Measurements from ENCODE around the gene NOL9.
A peak's percentile ranks its signal among the peaks of the same experiment; 100 is the strongest.
"Not testable (repeated sequence)": the region's sequence is repeated elsewhere in the genome, so short reads cannot be mapped to it uniquely, and the experiment has no call there.

The NOL9 gene

GRCh38 chr1:6554031-6554906 lies at the start of gene NOL9:
TSS of gene NOL9 (minus strand) at chr1:6554513. CDS start at chr1:6554502, 11 bp downstream.
- DNase-seq = peak; percentile 96

- peak; percentile 64 for DNase-seq
Observed at GRCh38 chr1:6603238-6603914, 49.1 kb upstream of the NOL9 start.

DNA sequence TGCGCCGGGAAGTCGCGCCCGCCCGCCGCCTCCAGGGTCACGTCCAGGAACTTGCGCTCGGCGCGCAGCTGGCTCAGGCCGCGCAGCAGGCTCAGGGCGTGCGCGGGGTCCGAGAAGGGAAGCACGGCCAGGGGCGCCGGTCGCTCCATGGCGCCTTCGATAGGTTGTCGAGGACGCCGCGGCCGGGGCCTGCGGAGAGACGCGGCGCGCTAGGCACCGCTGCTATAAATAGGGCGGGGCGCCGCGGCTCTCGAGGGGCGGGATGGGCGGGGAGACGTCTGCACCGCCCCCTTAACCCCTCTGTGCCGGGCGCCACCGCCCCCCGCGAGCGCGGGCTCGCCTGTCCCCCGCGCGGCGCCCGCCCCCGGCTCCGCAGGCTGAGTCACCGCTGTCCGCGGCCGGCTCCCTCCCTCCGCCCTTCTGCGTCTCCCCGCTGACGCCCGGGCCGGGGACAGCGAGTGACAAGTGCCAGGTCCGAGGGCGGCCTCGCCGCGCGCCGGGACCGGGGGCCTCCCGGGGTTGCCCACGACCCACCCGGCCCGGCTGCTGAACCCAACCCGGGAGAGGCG lies 48.4 kb upstream of the NOL9 start, which contains the start of gene KLHL21:
Gene KLHL21 (minus strand): TSS at position 201 of the 569 bp plus-strand sequence. CDS start 52 bp downstream, at position 149.
- DNase-seq = peak; percentile 88

DNA sequence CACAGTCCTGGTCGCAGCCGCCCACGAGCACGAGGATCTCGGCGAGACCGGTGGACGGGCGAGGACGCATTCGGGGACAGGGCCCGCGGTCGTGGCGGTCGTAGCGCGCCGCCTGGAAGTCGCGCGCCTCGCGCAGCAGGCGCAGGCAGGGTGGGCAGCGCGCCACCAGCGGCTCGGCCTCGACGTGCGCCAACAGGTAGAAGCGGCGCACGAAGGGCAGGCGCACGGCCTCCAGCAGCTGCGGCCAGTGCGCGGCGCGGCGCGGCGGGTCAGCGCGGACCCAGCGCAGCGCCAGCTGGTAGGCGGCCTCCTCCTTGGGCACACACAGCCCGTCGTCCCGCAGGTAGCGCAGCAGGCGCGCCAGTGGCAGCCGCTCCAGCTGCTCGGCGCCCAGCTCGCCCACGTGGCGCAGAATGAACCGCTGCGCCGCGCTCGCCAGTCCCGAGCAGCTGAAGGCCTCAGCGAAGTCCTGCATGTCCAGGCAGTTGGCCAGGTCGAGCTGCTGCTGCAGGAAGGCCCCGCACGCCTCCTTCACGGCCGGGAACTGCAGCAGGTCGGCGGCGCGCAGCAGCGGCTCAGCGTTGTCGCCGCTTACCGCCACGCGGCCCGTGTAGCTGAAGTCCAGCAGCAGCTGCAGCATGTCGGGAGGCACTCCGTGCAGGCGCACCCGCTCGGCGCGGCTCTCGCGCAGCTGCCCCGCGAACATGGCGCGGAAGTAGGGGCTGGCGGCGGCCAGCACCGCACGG lies 47.8 kb upstream of the NOL9 start:
- DNase-seq = peak; percentile 23

DNA sequence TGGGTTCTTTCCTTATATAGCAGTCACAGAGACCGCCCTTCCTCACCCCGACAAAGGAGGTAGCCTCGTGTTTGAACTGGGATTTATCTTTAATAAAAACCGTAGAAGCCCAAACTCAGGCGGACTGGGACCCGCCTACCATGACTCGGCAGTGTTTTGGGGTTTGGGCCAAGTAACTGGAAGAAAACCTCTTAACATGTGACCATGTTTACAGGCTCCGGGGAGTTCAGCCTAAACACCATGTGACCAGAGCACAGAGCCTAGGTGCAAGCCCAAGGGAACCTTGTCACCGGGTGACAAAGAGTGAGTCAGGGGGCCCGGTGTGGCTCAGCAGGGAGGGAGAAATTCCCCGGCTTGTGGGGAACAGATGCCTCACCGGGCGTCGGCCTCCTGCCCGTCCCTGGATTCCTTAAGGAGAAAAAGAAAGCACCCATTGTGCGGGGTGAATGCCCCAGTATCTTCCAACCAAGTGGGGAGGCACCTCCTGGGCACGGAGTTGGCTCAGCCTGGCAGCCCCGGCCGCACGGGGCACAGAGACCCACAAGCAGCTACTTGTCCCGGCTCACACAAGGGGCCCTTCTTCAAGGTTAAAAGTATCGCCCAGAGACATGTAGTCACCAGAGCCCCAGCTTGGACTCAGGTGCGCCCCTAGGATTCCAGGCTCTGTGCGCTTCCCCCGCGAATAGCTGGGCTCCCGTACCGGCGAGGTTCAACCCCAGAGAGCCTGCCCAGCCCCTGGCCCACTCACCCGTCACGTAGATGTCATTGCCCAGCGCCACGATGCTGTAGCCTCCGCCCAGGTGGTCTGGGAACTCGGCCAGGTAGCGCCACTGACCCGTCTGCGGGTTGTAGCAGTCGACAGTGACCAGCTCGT lies 47.0 kb upstream of the NOL9 start:
- DNase-seq = peak; percentile 77

GRCh38 chr1:6600410-6601048 lies 46.2 kb upstream of the NOL9 start:
- no peak for DNase-seq

GRCh38 chr1:6599991-6600390 lies 45.7 kb upstream of the NOL9 start:
- not testable (repeated sequence) for DNase-seq

DNA sequence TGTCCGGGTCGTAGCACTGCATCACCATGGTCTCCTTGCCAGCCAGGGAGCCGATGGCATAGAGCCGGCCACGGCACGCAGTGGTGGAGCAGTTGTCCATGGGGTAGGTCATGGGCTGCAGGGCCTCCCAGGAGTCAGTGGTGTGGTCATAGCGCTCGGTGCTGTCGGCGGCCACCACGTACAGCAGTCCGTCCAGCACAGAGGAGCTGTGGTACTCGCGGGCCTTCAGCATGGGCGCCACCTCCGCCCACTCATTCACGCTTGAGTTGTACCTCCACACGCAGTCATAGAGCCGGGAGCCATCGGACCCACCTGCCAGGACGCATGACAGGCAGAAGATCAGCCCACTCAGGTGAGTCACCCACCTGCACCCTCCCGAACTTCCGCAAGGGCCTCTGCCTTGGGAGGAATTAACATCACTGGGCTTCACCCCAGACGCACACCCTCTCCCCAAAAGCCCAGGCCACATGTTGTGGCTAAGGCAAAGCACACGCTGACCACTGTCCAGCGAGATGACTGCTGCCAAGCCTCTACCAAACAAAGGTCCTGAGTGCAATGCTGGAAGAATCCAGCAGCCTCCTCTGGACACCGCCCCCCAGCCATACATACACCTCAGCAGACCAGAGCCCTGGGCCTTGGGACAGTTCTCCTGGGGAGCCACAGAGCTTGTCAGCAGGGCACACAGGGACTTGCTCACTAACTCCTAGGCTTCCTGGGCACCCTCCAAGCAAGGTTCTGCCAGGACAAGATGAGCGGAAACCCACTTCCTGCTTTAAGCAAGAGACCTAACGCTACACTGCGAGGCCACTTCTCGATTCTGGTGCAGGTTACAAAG lies 45.0 kb upstream of the NOL9 start:
- peak; percentile 62 for DNase-seq

- no peak for DNase-seq
Observed at GRCh38 chr1:6597777-6598131, 43.4 kb upstream of the NOL9 start.

- DNase-seq = no peak
Observed at GRCh38 chr1:6596886-6597776, 42.8 kb upstream of the NOL9 start.

DNA sequence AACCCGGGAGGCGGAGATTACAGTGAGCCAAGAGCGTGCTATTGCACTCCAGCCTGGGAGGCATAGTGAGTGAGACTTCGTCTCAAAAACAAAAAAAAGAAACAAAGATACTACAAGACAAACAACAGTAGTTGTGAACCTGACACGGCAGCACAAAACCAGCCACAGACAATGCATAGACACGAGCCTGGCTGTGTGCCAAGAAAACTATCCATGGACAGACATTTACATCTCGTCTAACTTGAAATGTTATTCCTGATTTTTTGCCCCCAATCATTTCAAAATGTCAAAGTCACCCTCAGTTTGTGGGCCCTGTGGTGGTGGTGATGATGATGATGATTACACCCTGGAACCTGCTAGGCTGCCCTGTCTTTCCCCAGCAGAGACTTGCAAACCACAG lies 42.0 kb upstream of the NOL9 start:
- no peak for DNase-seq

DNA sequence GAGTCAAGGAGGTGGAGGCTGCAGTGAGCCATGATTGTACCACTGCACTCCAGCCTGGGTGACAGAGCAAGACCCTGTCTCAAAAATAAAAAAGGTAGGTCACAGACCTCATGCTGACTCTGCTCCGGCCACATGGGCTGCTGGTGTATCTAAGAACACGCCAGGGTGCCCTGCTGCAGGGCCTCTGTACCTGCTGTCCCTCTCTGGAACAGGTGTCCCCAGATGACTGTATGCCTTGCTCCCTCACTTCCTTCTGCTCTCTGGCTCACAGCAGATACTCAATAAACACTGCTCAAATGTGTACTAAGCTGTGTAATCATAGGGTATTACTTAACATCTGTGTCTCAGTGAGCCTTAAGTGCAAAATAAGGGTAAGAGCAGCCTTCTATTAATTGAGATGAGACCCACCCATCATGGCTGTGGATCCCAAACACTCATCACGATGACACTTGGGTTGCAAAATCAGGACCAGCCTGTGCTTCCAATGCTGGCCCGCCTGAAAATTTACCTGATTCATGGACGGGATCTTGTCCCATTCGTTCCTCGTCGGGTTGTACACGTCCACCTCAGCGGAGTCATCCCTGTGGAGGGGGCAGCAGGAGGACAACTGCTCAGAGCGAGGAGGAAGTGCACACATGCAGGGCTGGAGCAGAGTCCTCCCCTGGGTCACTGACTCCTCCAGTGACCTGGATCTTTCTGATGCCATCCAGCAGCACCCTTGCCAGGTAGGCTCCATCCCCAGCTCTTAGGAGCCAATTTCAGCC lies 40.8 kb upstream of the NOL9 start:
- DNase-seq = no peak

GRCh38 chr1:6593810-6594209 lies 39.5 kb upstream of the NOL9 start:
- no peak for DNase-seq

GRCh38 chr1:6592865-6593593 lies 38.7 kb upstream of the NOL9 start:
- no peak for DNase-seq

- DNase-seq = no peak
Observed at GRCh38 chr1:6592441-6592840, 38.1 kb upstream of the NOL9 start.

GRCh38 chr1:6591644-6592043 lies 37.3 kb upstream of the NOL9 start:
- DNase-seq = no peak

GRCh38 chr1:6591222-6591621 lies 36.9 kb upstream of the NOL9 start:
- DNase-seq = no peak

GRCh38 chr1:6590046-6590445 lies 35.7 kb upstream of the NOL9 start:
- DNase-seq = no peak
